ENCODE results near the gene TBX20.
"Not testable (repeated sequence)": the region's sequence is repeated elsewhere in the genome, so short reads cannot be mapped to it uniquely, and the experiment has no call there.

The TBX20 gene

DNA sequence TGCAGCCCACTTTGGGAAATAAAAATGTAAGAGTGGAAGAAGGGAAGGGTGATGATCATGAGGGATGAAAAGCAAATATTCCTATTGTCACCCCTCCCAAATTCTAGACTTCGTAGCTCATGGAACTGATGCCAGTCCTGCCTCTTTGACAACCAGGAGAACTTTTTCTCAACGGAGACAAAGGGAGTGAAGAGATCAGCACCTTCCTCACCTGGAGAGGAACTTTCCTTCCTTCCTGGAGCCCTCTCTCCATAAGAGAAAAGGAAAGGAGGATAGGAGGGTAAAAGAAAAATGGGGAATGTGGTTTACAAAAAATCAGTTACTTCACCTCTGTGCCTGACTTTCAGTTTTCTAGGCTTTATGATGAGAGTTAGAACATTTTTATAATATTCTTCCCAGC, 3.4 kb downstream of the TBX20 start:
- no peak overlapping the region for H3K4me3 ChIP-seq (ENCODE audit: low read length)
- no peak for DNase-seq (ENCODE audit: low read depth)
- TF ChIP-seq CTCF (IDR thresholded peaks at IDR 0.05; ENCODE audit: insufficient read depth, low read depth, low read length, missing control alignments) = no peak

DNA sequence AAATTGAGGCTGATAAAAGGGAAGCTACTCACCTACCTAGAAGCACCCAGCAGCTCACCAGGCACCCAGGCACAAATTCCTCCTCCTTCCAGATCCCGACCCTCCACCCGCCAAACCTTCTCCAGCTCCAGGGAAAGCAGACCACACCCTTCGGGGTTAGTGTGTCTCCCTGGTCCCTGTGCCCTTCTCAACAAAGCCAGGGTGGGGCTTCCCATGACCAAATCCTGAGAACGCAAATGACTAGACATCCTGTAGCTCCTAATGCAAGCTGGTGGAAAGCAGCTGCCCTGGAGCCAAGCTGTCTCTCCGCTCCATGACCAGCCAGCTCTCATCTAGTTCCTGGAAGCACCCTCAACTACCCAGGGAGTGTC, 4.4 kb downstream of the TBX20 start:
- no peak overlapping the region for H3K4me3 ChIP-seq (ENCODE audit: low read length)
- DNase-seq (ENCODE audit: low read depth) = no peak
- no peak for TF ChIP-seq CTCF (IDR thresholded peaks at IDR 0.05; ENCODE audit: insufficient read depth, low read depth, low read length, missing control alignments)

DNA sequence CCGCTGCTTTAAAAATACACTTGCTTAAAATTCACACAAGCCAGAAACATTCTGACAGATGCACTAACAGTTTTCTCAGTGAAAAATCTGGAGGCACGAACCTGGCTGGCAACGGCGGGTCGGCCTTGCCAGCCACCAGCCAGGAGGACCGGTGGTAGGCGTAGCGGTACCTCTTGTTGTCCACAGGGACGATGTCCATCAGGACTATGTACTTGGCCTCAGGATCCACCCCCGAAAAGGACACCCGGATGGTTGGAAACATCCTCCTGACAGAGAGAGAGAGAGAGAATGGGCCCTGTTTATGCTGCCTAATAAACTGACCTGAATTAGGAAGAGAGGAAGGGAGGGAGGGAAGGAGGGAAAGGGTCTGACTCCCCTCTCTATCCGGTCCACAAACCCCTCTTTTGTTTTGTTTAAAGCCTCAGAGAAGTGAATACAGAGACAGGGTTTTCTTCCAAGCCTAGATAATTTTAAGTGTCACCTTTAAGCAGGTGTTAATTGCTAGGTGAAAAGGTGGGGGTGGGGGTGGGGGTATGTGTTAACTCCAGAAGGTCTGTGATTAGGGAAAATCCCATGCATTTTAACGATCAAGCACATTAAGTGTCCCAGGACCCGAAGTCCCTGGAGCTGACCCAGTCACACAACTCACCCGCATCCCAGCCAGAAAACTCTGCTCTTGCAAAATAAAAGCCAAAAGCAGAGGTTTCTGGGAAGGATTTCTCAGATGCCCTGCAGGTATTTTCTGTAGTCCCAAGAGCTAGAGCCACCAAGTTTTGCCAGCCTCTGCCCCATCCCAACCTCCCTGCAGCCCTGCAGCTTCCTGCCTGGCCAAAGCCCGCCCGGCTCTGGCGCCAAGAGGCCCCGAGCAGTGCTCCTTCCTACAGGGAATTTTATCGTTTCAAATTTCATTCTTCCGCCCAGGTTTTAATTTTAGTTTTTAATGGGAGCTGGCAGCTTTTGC, 5.0 kb downstream of the TBX20 start:
- H3K4me3 ChIP-seq (ENCODE audit: low read length) = no peak overlapping the region
- no peak for TF ChIP-seq CTCF (IDR thresholded peaks at IDR 0.05; ENCODE audit: insufficient read depth, low read depth, low read length, missing control alignments)
- DNase-seq (ENCODE audit: low read depth) = no peak

DNA sequence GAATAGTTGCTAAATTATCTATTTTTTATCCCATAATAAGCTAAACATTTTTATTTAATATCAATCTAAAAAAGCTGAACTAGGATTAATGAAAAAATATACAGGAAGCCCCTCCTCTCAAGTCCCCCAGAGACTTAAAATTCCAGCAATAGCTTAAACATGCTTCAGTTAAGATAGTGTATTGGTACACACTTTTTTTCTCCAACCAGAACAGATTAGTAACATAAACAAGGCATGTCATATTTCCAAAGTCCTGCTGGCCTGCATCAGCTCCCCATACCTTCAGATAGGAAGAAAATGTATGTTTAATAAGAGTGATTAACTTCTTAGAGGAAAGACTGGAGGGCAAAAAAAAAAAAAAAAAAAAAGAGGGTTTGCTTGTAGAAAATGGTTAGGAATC, 7.1 kb downstream of the TBX20 start:
- H3K4me3 ChIP-seq (ENCODE audit: low read length) = no peak overlapping the region
- no peak for TF ChIP-seq CTCF (IDR thresholded peaks at IDR 0.05; ENCODE audit: insufficient read depth, low read depth, low read length, missing control alignments)
- DNase-seq (ENCODE audit: low read depth) = no peak

DNA sequence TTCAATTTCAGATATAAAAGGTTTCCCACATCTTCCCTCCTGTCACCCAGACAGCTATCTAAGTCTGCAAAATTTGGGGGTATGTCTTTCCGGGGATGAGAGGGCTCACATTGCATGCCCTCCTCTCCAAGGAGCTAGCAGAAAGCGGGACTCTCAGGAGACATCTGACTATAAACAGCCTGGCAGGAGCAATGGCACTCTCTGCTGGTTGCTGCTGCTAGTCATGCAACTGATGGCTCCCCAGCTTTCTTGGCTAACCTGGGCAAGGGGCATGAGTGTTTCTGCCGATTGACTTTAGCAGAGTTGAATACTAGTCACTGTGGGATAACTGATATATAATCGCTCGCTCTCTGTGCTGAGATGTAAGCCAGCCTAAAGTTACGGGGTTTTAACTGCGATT, 12.0 kb downstream of the TBX20 start:
- no peak overlapping the region for H3K4me3 ChIP-seq (ENCODE audit: low read length)
- TF ChIP-seq CTCF (IDR thresholded peaks at IDR 0.05; ENCODE audit: insufficient read depth, low read depth, low read length, missing control alignments) = no peak
- DNase-seq (ENCODE audit: low read depth) = no peak

- no peak overlapping the region for H3K4me3 ChIP-seq (ENCODE audit: low read length)
- DNase-seq (ENCODE audit: low read depth) = no peak
- no peak for TF ChIP-seq CTCF (IDR thresholded peaks at IDR 0.05; ENCODE audit: insufficient read depth, low read depth, low read length, missing control alignments)
These were observed 12.5 kb downstream of the TBX20 start for GRCh38 chr7:35241436-35241835.

DNA sequence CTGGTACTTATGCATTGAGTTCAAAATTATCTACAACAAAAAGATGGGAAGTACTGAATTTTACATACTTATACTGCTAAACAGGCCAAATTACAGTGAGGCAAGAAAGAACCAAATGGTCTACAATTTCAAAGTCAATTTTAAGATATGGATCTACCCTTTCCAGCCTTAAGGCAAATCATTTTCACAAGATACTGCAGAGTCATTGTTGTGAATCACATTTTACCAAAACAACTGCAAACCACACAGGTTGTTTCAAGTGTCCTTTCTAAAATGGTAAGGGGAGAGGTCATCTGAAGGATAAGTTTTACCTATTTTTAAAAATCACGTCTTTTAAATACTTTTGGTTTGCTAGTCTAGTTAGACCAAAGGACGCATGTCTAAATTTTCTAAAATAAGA, 12.9 kb downstream of the TBX20 start:
- not testable (repeated sequence) for H3K4me3 ChIP-seq (ENCODE audit: low read length); DNase-seq (ENCODE audit: low read depth)

DNA sequence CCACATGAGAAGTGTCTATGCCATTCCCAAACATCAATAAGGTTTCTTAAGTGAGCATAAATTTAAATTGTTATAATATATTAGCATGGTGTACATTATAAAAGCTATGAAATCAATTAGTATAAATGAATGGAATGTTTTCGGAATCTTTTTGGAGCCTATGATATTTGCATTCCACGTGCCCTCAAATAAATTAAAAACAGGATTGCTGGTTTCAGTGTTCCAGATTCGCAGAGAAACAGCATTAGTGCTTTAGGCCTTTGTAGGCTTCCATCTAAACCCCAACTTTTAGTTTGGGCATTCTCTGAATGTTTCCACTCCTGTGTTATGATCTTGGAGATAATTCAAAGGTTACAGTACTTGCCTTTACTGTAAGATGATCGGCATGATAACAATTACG, 15.4 kb downstream of the TBX20 start:
- not testable (repeated sequence) for DNase-seq (ENCODE audit: low read depth); H3K4me3 ChIP-seq (ENCODE audit: low read length)

All from epithelial cell of esophagus (primary cell).